IPS-NIHi11 (cell line): ENCODE measurements around the gene OAS3.
"Not testable (repeated sequence)": the region's sequence is repeated elsewhere in the genome, so short reads cannot be mapped to it uniquely, and the experiment has no call there.

Experiments
- DNase-seq: peaks from one replicate; pipeline ENCODE4 v3.0.0; 2012; ENCODE audit warnings: mixed read lengths, low spot score

OAS3 gene

DNA sequence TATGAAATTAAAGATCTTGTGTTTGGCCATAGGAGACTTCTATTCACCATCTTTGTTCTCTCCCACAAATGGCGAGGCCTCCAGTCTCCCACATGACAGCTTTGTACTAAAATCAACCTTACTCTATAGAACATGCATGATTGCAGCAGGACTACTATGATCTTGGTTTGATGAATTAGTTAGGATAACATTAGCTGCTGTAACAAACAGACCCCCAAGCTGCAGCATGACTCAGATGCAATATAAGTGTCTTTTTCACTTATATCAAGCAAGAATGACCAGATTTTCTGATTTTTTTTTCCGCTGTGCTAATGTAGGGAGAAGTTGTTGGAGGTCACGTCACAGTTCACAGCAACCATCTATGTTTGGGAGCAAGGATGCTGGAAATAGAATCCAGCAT, 10.8 kb upstream of the OAS3 start:
- DNase-seq, result no peak

GRCh38 chr12:112927925-112928324, 10.3 kb upstream of the OAS3 start:
- no peak for DNase-seq

DNA sequence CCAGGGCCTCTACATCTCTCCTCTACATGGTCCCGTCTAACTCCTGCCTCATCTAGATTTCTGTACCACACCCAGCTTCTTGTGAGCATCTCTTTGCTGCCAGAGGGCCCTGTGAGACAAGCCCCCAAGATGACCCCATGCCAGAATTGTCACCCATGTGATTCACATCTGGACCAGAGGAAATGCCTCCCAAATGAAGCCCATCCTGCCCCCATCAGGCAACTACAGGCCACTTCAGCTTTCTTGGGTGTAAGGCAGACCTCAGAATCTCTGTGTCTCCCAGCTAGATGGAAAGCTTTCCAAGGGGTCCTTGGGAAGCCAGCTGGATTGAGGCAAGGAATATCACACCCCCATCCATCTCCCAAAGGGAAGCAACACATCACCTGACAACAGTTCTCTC, 9.3 kb upstream of the OAS3 start:
- DNase-seq, result peak; percentile 47

- DNase-seq, result no peak
Measured at GRCh38 chr12:112929715-112930114, 8.6 kb upstream of the OAS3 start.

- DNase-seq, result no peak
Measured at GRCh38 chr12:112930350-112930749, 7.9 kb upstream of the OAS3 start.

DNA sequence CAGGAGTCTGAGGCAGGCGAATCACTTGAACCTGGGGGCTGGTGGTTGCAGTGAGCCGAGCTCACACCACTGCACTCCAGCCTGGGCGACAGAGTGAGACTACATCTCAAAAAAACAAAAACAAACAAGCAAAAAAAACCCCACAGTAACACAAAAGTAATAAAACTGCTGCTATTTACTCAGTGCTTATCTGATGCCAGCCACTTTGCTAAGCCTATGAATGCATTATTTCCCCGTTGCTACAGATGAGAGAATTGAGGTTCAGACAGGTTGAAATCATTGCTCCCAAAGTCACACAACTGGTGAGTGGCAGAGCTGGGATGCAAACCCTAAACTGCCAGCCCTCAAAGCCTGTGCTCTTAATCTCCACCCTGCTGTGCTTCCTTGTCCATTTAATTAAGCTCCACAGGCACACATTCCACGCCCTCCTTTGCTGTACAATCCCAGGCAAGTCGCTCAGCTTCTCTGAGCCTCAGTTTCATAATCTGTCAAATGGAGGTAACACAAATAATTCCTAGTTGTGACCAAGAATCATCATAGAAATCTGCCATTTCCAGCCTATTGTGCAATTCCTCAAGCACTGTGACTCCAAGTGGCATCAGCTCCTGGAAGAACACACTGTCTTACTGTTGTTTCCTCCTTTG, 5.7 kb upstream of the OAS3 start:
- peak; percentile 63 for DNase-seq

GRCh38 chr12:112933129-112933505, 5.2 kb upstream of the OAS3 start:
- DNase-seq, result no peak

- DNase-seq, result no peak
Measured at GRCh38 chr12:112936264-112936663, 2.0 kb upstream of the OAS3 start.

GRCh38 chr12:112936927-112937326, 1.3 kb upstream of the OAS3 start:
- DNase-seq, result no peak

- no peak for DNase-seq
Measured at GRCh38 chr12:112938751-112939150, 477 bp downstream of the OAS3 start.

DNA sequence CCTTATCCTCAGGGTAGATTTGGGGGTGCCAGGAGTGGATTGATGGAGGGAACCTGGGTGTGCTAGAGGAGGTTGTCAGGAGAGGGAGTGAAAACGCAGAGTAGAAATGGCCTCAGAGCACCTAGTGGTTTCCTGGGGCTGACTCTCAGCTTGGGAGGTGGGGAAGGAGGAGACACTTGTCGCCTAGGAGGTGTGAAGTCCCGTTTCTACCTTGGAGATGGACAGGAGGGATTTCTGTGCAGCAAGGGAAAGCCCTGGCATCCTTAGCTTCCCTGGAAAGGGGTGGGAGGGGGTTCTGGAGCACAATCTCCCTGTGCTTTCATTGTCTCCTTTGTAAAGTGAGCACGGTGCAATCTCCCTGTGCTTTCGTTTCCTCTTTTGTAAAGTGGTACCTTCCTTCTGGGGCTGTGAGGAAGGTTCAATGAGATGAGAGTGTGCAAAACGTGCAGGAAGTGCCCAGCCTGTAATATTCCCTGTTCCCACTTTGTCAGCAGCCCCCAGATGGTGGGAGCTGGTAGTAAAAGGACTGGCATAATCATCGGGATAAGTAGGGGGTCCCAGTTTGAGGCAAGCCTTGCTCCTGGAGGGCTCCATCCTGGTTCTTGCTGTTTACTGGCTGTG, 1.6 kb downstream of the OAS3 start:
- DNase-seq, result no peak

DNA sequence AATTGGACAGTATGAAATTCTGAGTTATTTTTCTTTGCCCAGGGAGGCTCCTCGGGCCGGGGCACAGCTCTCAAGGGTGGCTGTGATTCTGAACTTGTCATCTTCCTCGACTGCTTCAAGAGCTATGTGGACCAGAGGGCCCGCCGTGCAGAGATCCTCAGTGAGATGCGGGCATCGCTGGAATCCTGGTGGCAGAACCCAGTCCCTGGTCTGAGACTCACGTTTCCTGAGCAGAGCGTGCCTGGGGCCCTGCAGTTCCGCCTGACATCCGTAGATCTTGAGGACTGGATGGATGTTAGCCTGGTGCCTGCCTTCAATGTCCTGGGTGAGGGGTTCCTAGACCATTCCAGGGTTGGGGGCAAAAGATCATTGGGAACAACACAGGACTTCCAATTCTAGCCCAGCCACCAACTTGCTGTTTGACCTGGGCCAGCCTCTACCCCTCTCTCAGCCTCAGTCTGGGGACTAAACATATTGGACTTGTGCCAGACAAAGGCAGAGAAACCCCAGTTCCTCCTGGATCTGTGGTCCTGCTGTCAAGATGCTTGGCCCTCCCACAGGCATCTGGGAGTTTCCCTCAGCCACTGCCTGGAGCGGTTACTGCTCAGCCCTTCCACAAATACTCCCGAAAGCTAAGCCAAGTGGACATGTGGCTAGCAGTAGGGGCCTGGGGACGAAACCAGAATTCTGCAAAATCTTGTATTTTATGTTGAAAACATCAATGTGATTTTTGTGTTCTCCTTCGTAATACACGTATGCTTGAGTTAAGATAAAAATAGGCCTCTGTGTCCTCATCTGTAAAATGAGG, 3.5 kb downstream of the OAS3 start:
- DNase-seq, result no peak

- DNase-seq, result no peak
Measured at GRCh38 chr12:112942572-112942971, 4.3 kb downstream of the OAS3 start.

DNA sequence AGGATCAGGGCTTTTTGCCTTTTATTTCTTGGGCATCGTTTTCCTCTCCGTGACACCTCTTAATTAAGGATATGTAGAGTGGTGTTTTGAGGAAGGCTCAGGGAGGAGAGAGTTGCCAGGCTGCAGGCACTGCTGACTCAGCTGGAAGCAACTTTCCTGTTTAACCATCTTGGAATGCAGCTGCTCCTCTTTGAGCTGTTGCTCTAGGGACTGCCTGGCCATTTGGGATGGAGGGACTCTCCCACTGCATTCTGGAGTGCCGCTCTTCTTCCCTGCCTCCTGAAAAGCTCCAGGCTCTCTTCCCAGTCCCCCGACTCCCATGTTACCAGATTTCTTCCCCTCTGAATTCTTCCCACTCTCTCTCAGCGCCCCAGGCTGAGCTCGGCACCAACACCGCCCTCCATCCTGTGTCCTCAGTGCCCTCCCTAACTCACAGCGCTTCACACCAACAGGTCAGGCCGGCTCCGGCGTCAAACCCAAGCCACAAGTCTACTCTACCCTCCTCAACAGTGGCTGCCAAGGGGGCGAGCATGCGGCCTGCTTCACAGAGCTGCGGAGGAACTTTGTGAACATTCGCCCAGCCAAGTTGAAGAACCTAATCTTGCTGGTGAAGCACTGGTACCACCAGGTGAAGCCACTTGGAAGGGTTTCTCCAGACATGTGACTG, 5.9 kb downstream of the OAS3 start:
- no peak for DNase-seq

- DNase-seq, result no peak
Measured at GRCh38 chr12:112945515-112945914, 7.2 kb downstream of the OAS3 start.

- DNase-seq, result no peak
Measured at GRCh38 chr12:112946236-112947000, 8.1 kb downstream of the OAS3 start.

DNA sequence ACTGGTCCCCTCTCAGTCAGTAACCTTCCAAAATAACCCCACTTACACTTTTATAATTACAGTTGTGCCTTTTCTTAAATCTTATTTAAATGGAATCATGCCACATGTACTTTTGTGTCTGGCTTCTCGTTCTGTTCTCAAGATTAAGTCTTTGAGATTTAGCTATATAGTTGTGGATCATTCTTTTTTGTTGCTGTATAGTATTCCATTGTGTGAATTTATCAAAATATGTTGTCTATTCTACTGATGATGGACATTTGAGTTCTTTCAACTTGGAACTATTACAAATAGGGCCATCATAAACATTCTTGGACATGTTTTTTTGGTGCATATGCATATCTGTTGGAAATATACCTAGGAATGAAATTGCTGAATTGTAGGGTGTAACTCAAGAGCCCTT, 9.0 kb downstream of the OAS3 start:
- DNase-seq, result no peak

- no peak for DNase-seq
Measured at GRCh38 chr12:112947761-112948160, 9.5 kb downstream of the OAS3 start.

GRCh38 chr12:112948806-112949205, 10.5 kb downstream of the OAS3 start:
- DNase-seq, result no peak

DNA sequence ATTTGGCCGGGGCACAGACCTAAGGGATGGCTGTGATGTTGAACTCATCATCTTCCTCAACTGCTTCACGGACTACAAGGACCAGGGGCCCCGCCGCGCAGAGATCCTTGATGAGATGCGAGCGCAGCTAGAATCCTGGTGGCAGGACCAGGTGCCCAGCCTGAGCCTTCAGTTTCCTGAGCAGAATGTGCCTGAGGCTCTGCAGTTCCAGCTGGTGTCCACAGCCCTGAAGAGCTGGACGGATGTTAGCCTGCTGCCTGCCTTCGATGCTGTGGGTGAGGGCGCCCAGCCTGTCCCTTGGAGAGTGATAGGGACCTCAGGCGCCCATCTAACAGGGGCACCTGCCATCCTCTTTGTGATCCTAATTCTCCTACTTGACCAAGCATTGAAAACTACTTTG, 12.4 kb downstream of the OAS3 start:
- DNase-seq, result no peak

GRCh38 chr12:112957125-112957524, 18.9 kb downstream of the OAS3 start:
- DNase-seq, result not testable (repeated sequence)

- DNase-seq, result peak; percentile 35
Measured at GRCh38 chr12:112961074-112961473, 22.8 kb downstream of the OAS3 start.
